ENCODE results near the gene SMOC1.

- TF ChIP-seq POLR2A (IDR thresholded peaks at IDR 0.05) (no peak), CTCF (IDR thresholded peaks at IDR 0.05) (no peak)
These were observed 51.7 kb downstream of the SMOC1 start for GRCh38 chr14:69930780-69931379.

All from ovary (tissue), 3 donors.